H9 (cell line): ENCODE results near the gene PLEKHG5. TPM values are rescaled to one million over a fixed set of nuclear protein-coding genes. Genes with fewer than 3 reads are reported as not detected.

Source experiments
- DNase-seq: peaks from one replicate; pipeline ENCODE4 v3.0.0-alpha.2; 2017
- H2AFZ ChIP-seq: one replicate; pipeline ENCODE4 v1.6.1; 2013; ENCODE audit warnings: mild to moderate bottlenecking, low read length, control low read depth, moderate library complexity
- H2AK5ac ChIP-seq: 2 replicates; pipeline ENCODE4 v1.6.1; 2013; ENCODE audit warnings: low read length, control low read depth, mixed read lengths; ENCODE audit not compliant: insufficient read length
- H2BK120ac ChIP-seq: one replicate; pipeline ENCODE4 v1.6.1; 2013; ENCODE audit warnings: low read depth, mild to moderate bottlenecking, low read length, control low read depth, inconsistent platforms; ENCODE audit not compliant: poor library complexity, severe bottlenecking
- H2BK12ac ChIP-seq: 2 replicates; pipeline ENCODE4 v1.6.1; 2013; ENCODE audit warnings: low read length, control low read depth, mixed read lengths, low read depth; ENCODE audit not compliant: insufficient read length
- H2BK15ac ChIP-seq: 2 replicates; pipeline ENCODE4 v1.6.1; 2013; ENCODE audit warnings: low read depth, low read length, control low read depth
- H2BK20ac ChIP-seq: one replicate; pipeline ENCODE4 v1.6.1; 2013; ENCODE audit warnings: low read depth, mild to moderate bottlenecking, low read length, control low read depth, inconsistent platforms; ENCODE audit not compliant: poor library complexity, severe bottlenecking
- H2BK5ac ChIP-seq: 2 replicates; pipeline ENCODE4 v1.6.1; 2013; ENCODE audit warnings: low read length, control low read depth, mixed read lengths; ENCODE audit not compliant: insufficient read length
- H3K14ac ChIP-seq: 2 replicates; pipeline ENCODE4 v1.6.1; 2013; ENCODE audit warnings: low read length, control low read depth; ENCODE audit not compliant: insufficient read depth
- H3K18ac ChIP-seq: 2 replicates; pipeline ENCODE4 v1.6.1; 2013; ENCODE audit warnings: low read depth, mild to moderate bottlenecking, mixed read lengths, low read length, control low read depth; ENCODE audit not compliant: insufficient read length
- H3K23ac ChIP-seq: 2 replicates; pipeline ENCODE4 v1.6.1; 2013; ENCODE audit warnings: low read length, control low read depth, mixed read lengths, low read depth; ENCODE audit not compliant: insufficient read length
- H3K23me2 ChIP-seq: 2 replicates; pipeline ENCODE4 v1.6.1; 2013; ENCODE audit warnings: low read depth, mild to moderate bottlenecking, mixed read lengths, low read length, control low read depth; ENCODE audit not compliant: insufficient read length, poor library complexity, severe bottlenecking
- H3K27ac ChIP-seq: 2 replicates; pipeline ENCODE4 v1.5.1; 2013; ENCODE audit warnings: low read length, control low read depth, mixed read lengths, low read depth; ENCODE audit not compliant: insufficient read length
- H3K27me3 ChIP-seq: 2 replicates; pipeline ENCODE4 v1.6.1; 2013; ENCODE audit warnings: low read length, control low read depth, inconsistent platforms; ENCODE audit not compliant: insufficient read depth
- H3K4ac ChIP-seq: 2 replicates; pipeline ENCODE4 v1.6.1; 2013; ENCODE audit warnings: low read depth, mild to moderate bottlenecking, control low read depth, inconsistent platforms, low read length, moderate library complexity
- H3K4me1 ChIP-seq: 2 replicates; pipeline ENCODE4 v1.6.1; 2013; ENCODE audit warnings: low read length, control low read depth, inconsistent platforms; ENCODE audit not compliant: insufficient read depth
- H3K4me2 ChIP-seq: 2 replicates; pipeline ENCODE4 v1.6.1; 2013; ENCODE audit warnings: low read length, control low read depth, mixed read lengths; ENCODE audit not compliant: insufficient read length, insufficient read depth
- H3K56ac ChIP-seq: 2 replicates; pipeline ENCODE4 v1.6.1; 2013; ENCODE audit warnings: low read depth, mild to moderate bottlenecking, mixed read lengths, low read length, control low read depth; ENCODE audit not compliant: insufficient read length
- H3K79me1 ChIP-seq: 2 replicates; pipeline ENCODE4 v1.6.1; 2013; ENCODE audit warnings: low read depth, mild to moderate bottlenecking, moderate library complexity, low read length, control low read depth, inconsistent platforms; ENCODE audit not compliant: insufficient read depth, poor library complexity, severe bottlenecking
- H3K79me2 ChIP-seq: 2 replicates; pipeline ENCODE4 v1.6.1; 2013; ENCODE audit warnings: low read length, control low read depth, inconsistent platforms; ENCODE audit not compliant: insufficient read depth
- H3K9ac ChIP-seq: 2 replicates; pipeline ENCODE4 v1.6.1; 2013; ENCODE audit warnings: low read length, control low read depth, mixed read lengths; ENCODE audit not compliant: insufficient read length; ENCODE audit errors: extremely low read depth
- H3K9me3 ChIP-seq: one replicate; pipeline ENCODE4 v1.6.1; 2013; ENCODE audit warnings: low read depth, low read length, inconsistent platforms; ENCODE audit not compliant: control insufficient read depth
- H3T11ph ChIP-seq: one replicate; pipeline ENCODE4 v1.6.1; 2013; ENCODE audit warnings: mild to moderate bottlenecking, low read length, control low read depth, inconsistent platforms
- H4K20me1 ChIP-seq: one replicate; pipeline ENCODE4 v1.6.1; 2013; ENCODE audit not compliant: control insufficient read depth, insufficient read length, insufficient read depth
- H4K5ac ChIP-seq: 2 replicates; pipeline ENCODE4 v1.6.1; 2013; ENCODE audit warnings: low read depth, mild to moderate bottlenecking, mixed read lengths, low read length, control low read depth; ENCODE audit not compliant: insufficient read length
- H4K8ac ChIP-seq: replicated peaks from 2 replicates; pipeline ENCODE4 v1.6.1; 2013; ENCODE audit warnings: low read length, control low read depth, mixed read lengths, low read depth; ENCODE audit not compliant: insufficient read length
- H4K91ac ChIP-seq: 2 replicates; pipeline ENCODE4 v1.6.1; 2013; ENCODE audit warnings: low read depth, mild to moderate bottlenecking, moderate library complexity, mixed read lengths, low read length, control low read depth; ENCODE audit not compliant: insufficient read length
- H3K27ac Mint-ChIP-seq, 3 experiments: 2 replicates in 2 of 3; 3 replicates in 1 of 3; pipeline ENCODE4 v1.8.0; 2020 to 2021; ENCODE audit warnings: mixed read lengths in 3 of 3, mild to moderate bottlenecking in 1 of 3, moderate library complexity in 1 of 3
- H3K27me3 Mint-ChIP-seq: 2 replicates; pipeline ENCODE4 v1.8.0; 2021; ENCODE audit warnings: low read depth, mild to moderate bottlenecking, moderate library complexity, mixed read lengths
- H3K36me3 Mint-ChIP-seq, 3 experiments: 2 replicates in 2 of 3; 3 replicates in 1 of 3; pipeline ENCODE4 v1.8.0; 2020 to 2021; ENCODE audit warnings: low read depth in 3 of 3, mixed read lengths in 3 of 3; ENCODE audit not compliant: insufficient read depth in 1 of 3
- H3K4me1 Mint-ChIP-seq, 2 experiments: 2 replicates each; pipeline ENCODE4 v1.8.0; 2020; ENCODE audit warnings: mixed read lengths in 2 of 2
- H3K4me3 Mint-ChIP-seq, 2 experiments: 2 replicates in 1 of 2; 3 replicates in 1 of 2; pipeline ENCODE4 v1.8.0; 2020 to 2021; ENCODE audit warnings: mild to moderate bottlenecking in 2 of 2, mixed read lengths in 2 of 2, moderate library complexity in 1 of 2
- H3K9me3 Mint-ChIP-seq, 2 experiments: 2 replicates in 1 of 2; 3 replicates in 1 of 2; pipeline ENCODE4 v1.8.0; 2020; ENCODE audit warnings: mild to moderate bottlenecking in 2 of 2, mixed read lengths in 2 of 2, moderate library complexity in 1 of 2
- WGBS: extraction: QIAGEN DNeasy Blood & Tissue Kit; methylation state at CpG from one replicate; pipeline ENCODE4 v1.1.7; 2013; ENCODE audit warnings: missing lambda C conversion rate, low lambda C conversion rate, mixed read lengths; ENCODE audit not compliant: insufficient read length; ENCODE audit errors: extremely low coverage; 5-methylcytosine and 5-hydroxymethylcytosine counted together
- total RNA-seq: library from RNA; stranded (reverse); gene quantifications from 2 replicates; pipeline ENCODE4 v1.2.1, GENCODE V29; 2021
- TF ChIP-seq, protein P1 (sequence below): fragments of 200-600 bp; sonication (generic); conservative IDR thresholded peaks from 3 replicates; pipeline ENCODE4 v1.8.0; 2021; ENCODE audit warnings: antibody characterized with exemption, mild to moderate bottlenecking

Gene PLEKHG5
- total RNA-seq, 1 experiment from 2014 or later, result 22.3 TPM

DNA sequence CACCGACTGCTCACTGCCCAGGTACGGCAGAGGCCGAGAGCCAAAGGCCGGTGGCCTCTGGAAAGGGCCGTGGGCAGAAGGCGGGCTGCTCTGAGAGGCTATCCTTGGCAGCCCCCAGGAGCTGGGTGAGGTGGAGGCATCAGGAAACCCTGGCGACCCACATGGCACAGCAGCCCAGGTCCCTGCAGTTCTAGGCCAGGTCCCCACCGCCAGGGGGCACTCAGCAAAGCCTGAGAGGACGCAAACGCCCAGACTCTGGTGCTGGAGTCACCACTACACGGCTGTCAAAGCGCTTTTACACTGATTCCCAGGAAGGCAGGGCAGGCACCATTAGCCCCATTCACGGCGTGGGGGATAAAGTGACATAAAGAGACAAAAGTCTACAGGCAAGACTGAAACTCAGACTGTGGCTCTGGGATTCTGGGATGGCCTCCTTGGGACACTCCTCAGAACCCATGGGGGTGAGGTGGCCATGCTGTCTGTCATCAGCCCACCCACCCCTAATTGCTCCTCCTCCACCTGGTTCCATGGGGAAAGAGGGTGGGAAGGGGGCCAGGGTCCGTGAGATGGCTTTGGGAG, 4.9 kb downstream of the PLEKHG5 start:
- no peak overlapping the region for H4K8ac ChIP-seq
- H3K27me3 Mint-ChIP-seq, result peaks cover 5% of the 10 kb centered on the region
- peak overlapping the region; percentile 63 for H3K4me2 ChIP-seq
- 0 out of 2 replicates have a peak, but pooled peaks cover 1% of the 10 kb centered on the region for H3K79me2 ChIP-seq
- H3K23ac ChIP-seq, result no peak overlapping the region
- no peak overlapping the region for H3K14ac ChIP-seq
- DNase-seq, result peak; percentile 95
- H2BK15ac ChIP-seq, result no peak overlapping the region
- no peaks in the 10 kb centered on the region for H3K9me3 ChIP-seq
- no peak overlapping the region for H3K4ac ChIP-seq
- no peaks in the 10 kb centered on the region for H3K27me3 ChIP-seq
- H3K79me1 ChIP-seq, result no peaks in the 10 kb centered on the region
- H3K4me1 ChIP-seq, result no peaks in the 10 kb centered on the region; the same call in 1 of the 2 replicates
- H2AFZ ChIP-seq, result no peak overlapping the region
- H2BK5ac ChIP-seq, result no peak overlapping the region
- peaks cover 18 to 24% of the 10 kb centered on the region in 2 experiments for H3K4me1 Mint-ChIP-seq
- no peak overlapping the region for H3K27ac ChIP-seq
- H2BK20ac ChIP-seq, result no peak overlapping the region
- H2AK5ac ChIP-seq, result no peak overlapping the region
- H3T11ph ChIP-seq, result no peak overlapping the region
- H2BK120ac ChIP-seq, result no peak overlapping the region
- TF ChIP-seq, protein P1, sequence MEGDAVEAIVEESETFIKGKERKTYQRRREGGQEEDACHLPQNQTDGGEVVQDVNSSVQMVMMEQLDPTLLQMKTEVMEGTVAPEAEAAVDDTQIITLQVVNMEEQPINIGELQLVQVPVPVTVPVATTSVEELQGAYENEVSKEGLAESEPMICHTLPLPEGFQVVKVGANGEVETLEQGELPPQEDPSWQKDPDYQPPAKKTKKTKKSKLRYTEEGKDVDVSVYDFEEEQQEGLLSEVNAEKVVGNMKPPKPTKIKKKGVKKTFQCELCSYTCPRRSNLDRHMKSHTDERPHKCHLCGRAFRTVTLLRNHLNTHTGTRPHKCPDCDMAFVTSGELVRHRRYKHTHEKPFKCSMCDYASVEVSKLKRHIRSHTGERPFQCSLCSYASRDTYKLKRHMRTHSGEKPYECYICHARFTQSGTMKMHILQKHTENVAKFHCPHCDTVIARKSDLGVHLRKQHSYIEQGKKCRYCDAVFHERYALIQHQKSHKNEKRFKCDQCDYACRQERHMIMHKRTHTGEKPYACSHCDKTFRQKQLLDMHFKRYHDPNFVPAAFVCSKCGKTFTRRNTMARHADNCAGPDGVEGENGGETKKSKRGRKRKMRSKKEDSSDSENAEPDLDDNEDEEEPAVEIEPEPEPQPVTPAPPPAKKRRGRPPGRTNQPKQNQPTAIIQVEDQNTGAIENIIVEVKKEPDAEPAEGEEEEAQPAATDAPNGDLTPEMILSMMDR, result peak; percentile 98
- H3K9ac ChIP-seq, result no peak overlapping the region
- no CpG with 5 or more reads among the region's 15 CpGs for WGBS
- no peak overlapping the region for H4K5ac ChIP-seq
- H3K23me2 ChIP-seq, result peaks cover 17% of the 10 kb centered on the region
- no peaks in the 10 kb centered on the region for H4K20me1 ChIP-seq
- no peak overlapping the region for H3K27ac Mint-ChIP-seq
- H3K36me3 Mint-ChIP-seq, result peaks cover 0 to 3% (median 3%) of the 10 kb centered on the region in 3 experiments; a peak in 3 of 7 replicates
- H4K91ac ChIP-seq, result no peak overlapping the region
- peak overlapping the region; percentile 70 to 78 for H3K4me3 Mint-ChIP-seq
- no peak overlapping the region for H3K56ac ChIP-seq
- no peak overlapping the region for H3K18ac ChIP-seq
- H3K9me3 Mint-ChIP-seq, result no peaks in the 10 kb centered on the region; a peak in 1 of 5 replicates
- no peak overlapping the region for H2BK12ac ChIP-seq
